NB4 (cell line): ENCODE results near the gene TUBB3.
A peak's percentile ranks its signal among the peaks of the same experiment; 100 is the strongest.

Source experiments
- DNase-seq: peaks from one replicate; pipeline ENCODE4 v3.0.0; 2010; ENCODE audit warnings: low read depth
- H3K4me3 ChIP-seq: one replicate; pipeline ENCODE4 v1.5.1; 2011; ENCODE audit warnings: mild to moderate bottlenecking, low read depth, low read length, moderate library complexity
- CTCF ChIP-seq: IDR thresholded peaks from one replicate; pipeline ENCODE4 v1.5.1; 2012; ENCODE audit warnings: low read depth, low read length
- MAX ChIP-seq: IDR thresholded peaks from 2 replicates; pipeline ENCODE4 v1.6.1; 2011; ENCODE audit warnings: low read depth, low read length
- MYC ChIP-seq: IDR thresholded peaks from 2 replicates; pipeline ENCODE4 v1.6.1; 2011; ENCODE audit warnings: low read depth, low read length
- POLR2A ChIP-seq: IDR thresholded peaks from 2 replicates; pipeline ENCODE4 v1.6.1; 2011; ENCODE audit warnings: mild to moderate bottlenecking; ENCODE audit not compliant: insufficient read length; ENCODE audit errors: extremely low read depth

The TUBB3 gene

GRCh38 chr16:89936981-89937380 is 13.8 kb downstream of the TUBB3 start:
- H3K4me3 ChIP-seq, result no peak overlapping the region
- TF ChIP-seq MYC, result no peak
- no peak for TF ChIP-seq MAX
- TF ChIP-seq POLR2A, result no peak
- TF ChIP-seq CTCF, result no peak
- DNase-seq, result no peak

GRCh38 chr16:89938175-89938885 is 15.2 kb downstream of the TUBB3 start:
- TF ChIP-seq CTCF (no peak), POLR2A (no peak), MYC (no peak)
- H3K4me3 ChIP-seq, result no peak overlapping the region
- no peak for DNase-seq

- no peak overlapping the region for H3K4me3 ChIP-seq
- TF ChIP-seq MAX (no peak), POLR2A (no peak), MYC (no peak)
- DNase-seq, result no peak
These were observed 21.6 kb downstream of the TUBB3 start for GRCh38 chr16:89944773-89945172.

- TF ChIP-seq POLR2A, result no peak
- TF ChIP-seq CTCF, result peak; percentile 4
- DNase-seq, result no peak
These were observed 22.5 kb downstream of the TUBB3 start for GRCh38 chr16:89945654-89946053.

GRCh38 chr16:89946515-89946914 is 23.4 kb downstream of the TUBB3 start:
- DNase-seq, result no peak
- no peak overlapping the region for H3K4me3 ChIP-seq
- no peak for TF ChIP-seq POLR2A
- TF ChIP-seq MAX, result no peak
- no peak for TF ChIP-seq CTCF
- no peak for TF ChIP-seq MYC

More at GRCh38 chr16:89945654-89946053, 22.5 kb downstream of the TUBB3 start:
- no peak overlapping the region for H3K4me3 ChIP-seq

- no peak for TF ChIP-seq CTCF
- no peak for TF ChIP-seq MAX
- H3K4me3 ChIP-seq, result peak overlapping the region; percentile 34
- no peak for DNase-seq
These were observed 26.1 kb downstream of the TUBB3 start for GRCh38 chr16:89949121-89949742.

- TF ChIP-seq CTCF (no peak), POLR2A (no peak), MAX (no peak)
- no peak for DNase-seq
- H3K4me3 ChIP-seq, result no peak overlapping the region
These were observed 26.6 kb downstream of the TUBB3 start for GRCh38 chr16:89949756-89950155.
